ENCODE results near the gene CCDC200. TPM values are rescaled to one million over a fixed set of nuclear protein-coding genes. Genes with fewer than 3 reads are reported as not detected.

The CCDC200 gene
- total and polyA plus RNA-seq, 2 of the 13 experiments (the other 11 are each of a cell fraction or from before 2014, with no cell fraction given): not detected

- TF ChIP-seq AFF4 (CRISPR knock-in tag; IDR thresholded peaks at IDR 0.05) (0 out of 2 replicates have a peak, but pooled peaks have one; percentile 49), MXI1 (IDR thresholded peaks at IDR 0.05; ENCODE audit: borderline replicate concordance, low read depth, low read length) (peak; percentile 47; the same call in 1 of the 3 replicates), ZNF407 (CRISPR knock-in tag; IDR thresholded peaks at IDR 0.05; ENCODE audit: not compliant biosample characterization) (no peak), ZNF629 (CRISPR knock-in tag; conservative IDR thresholded peaks at IDR 0.05) (no peak; the same call in 1 of the 2 replicates), ZNF740 (CRISPR knock-in tag; IDR thresholded peaks at IDR 0.05) (peak; percentile 38; the same call in 1 of the 2 replicates), KDM3A (CRISPR knock-in tag; IDR thresholded peaks at IDR 0.05; ENCODE audit: low read depth) (peak; percentile 33; the same call in 1 of the 2 replicates), ZNF232 (CRISPR knock-in tag; IDR thresholded peaks at IDR 0.05; ENCODE audit: borderline replicate concordance) (peak; percentile 92; the same call in 1 of the 2 replicates), ZNF709 (CRISPR knock-in tag; IDR thresholded peaks at IDR 0.05) (peak; percentile 65), ZBTB4 (CRISPR knock-in tag; IDR thresholded peaks at IDR 0.05; ENCODE audit: borderline replicate concordance) (peak; percentile 55; the same call in 1 of the 2 replicates), RBFOX2 (IDR thresholded peaks at IDR 0.05; ENCODE audit: low read depth, low read length) (peak; percentile 73), ZNF547 (CRISPR knock-in tag; IDR thresholded peaks at IDR 0.05) (peak; percentile 63; the same call in 1 of the 2 replicates)
Observed at GRCh38 chr17:43211480-43212402, 16.7 kb downstream of the CCDC200 start, which contains the start of gene TMEM106A (continued).

Data from HepG2 (cell line).